ENCODE measurements around the gene CST3.

Gene CST3

GRCh38 chr20:23598481-23598880, 39.3 kb downstream of the CST3 start:
- peak; percentile 74 for FAIRE-seq

- no peak for FAIRE-seq
Measured at GRCh38 chr20:23596579-23597250, 41.0 kb downstream of the CST3 start.

DNA sequence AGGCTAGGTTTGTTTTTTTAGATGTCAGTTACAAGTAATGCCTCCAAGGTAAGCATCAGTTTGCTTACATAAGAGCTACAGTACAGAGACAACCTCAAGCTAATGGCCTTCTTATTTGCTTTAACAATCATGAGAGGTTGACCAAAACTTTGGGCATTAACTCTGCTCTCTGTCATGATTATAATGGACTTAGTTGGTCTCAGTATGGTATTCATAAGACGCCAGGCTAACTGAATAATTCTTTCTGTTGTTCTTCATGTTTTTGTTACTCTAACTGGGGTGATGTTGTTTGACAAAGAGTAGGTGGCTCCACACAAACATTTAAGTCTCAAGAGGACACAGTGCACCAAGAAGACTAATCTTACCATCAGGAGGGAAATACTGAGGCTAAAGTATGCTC, 41.8 kb downstream of the CST3 start:
- no peak for FAIRE-seq

DNA sequence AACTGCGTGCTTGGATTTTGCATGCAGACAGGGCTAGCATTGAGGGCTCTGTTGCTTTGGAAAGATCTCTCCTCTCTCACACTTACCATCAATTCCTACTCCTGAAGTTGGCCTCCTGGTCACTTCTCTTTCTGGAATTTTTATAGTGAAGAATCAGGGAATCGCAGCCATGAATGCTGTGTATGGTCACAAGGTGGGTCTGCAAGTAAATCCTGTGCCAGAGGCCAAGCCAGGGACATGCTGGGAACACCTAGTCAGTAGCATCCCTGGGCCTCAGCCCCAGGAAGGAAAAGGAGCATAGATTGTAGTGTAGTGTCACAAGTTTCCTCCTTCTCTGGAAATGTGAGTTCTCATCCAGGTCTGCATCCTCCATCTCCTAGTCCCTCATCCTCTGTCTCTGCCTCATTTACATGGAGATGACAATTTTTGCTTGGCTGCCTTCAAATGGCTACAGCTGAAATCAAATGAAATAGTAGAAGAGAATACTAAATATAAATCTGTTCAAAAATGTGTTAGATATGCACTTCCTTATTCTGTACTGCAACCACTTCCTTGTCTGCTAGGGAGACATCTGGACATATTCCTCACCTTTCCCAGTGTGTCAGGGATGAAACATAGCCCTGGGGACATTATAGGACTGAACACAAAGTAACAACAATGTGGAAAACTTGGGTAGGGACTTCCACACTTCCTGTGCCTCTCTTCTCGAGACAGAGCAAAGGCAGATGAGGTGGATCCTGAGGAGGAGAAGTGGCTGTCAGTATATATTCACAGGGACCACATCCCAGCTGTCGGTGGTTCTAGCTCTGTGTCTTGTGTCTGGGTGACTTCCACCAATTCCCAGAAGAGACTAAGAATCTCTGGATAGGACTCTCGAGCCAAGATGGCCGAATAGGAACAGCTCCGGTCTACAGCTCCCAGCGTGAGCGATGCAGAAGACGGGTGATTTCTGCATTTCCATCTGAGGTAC, 49.0 kb downstream of the CST3 start:
- no peak for FAIRE-seq

DNA sequence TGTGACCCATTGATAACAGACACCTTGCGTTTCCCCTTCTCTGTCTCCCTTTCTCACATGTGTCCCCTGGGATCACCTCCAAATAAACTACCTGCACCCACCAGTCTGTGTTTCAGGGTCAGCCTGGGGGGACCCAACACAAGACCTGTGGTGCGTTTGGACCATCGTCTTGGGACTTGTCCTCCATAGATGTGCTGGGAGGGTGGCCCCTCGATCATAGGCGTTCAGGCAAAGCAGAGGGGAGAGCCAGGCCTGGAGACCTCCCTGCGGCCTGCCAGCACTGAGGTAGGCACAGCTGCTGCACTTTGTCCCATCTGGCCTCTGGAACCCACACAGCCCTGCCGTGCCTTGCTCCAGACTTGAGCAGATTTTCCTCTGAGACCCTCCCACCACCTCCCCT, 50.1 kb downstream of the CST3 start:
- FAIRE-seq = no peak

- FAIRE-seq = no peak
Measured at GRCh38 chr20:23586735-23587525, 50.8 kb downstream of the CST3 start.

GRCh38 chr20:23585808-23586734, 51.7 kb downstream of the CST3 start:
- FAIRE-seq = no peak

- no peak for FAIRE-seq
Measured at GRCh38 chr20:23585449-23585807, 52.3 kb downstream of the CST3 start.

GRCh38 chr20:23584434-23585199, 53.1 kb downstream of the CST3 start:
- FAIRE-seq = no peak

Measured in endometrium (tissue), 2 donors.